HT1080 (cell line): ENCODE measurements around the gene PPP1R3D. TPM values are rescaled to one million over a fixed set of nuclear protein-coding genes. Genes with fewer than 3 reads are reported as not detected.

Experiments
- DNase-seq: peaks from one replicate; pipeline ENCODE4 v3.0.0-alpha.2; 2015; ENCODE audit warnings: low read depth
- total RNA-seq: library from RNA; depleted of rRNA; stranded (reverse); fragments of >200 nt; shearing (Covaris generic); gene quantifications from 2 replicates; pipeline ENCODE4 v1.2.3, GENCODE V29; 2014

PPP1R3D gene
- total RNA-seq, 1 experiment from 2014 or later: 3.9 TPM

- peak; percentile 43 for DNase-seq
Observed at GRCh38 chr20:59948828-59949720, 9.0 kb upstream of the PPP1R3D start.

- DNase-seq: no peak
Observed at GRCh38 chr20:59948212-59948611, 8.1 kb upstream of the PPP1R3D start.

GRCh38 chr20:59947376-59947775 is 7.3 kb upstream of the PPP1R3D start:
- no peak for DNase-seq

- DNase-seq: no peak
Observed at GRCh38 chr20:59945731-59946130, 5.6 kb upstream of the PPP1R3D start.

- DNase-seq: no peak
Observed at GRCh38 chr20:59945175-59945574, 5.1 kb upstream of the PPP1R3D start.

GRCh38 chr20:59944726-59945125 is 4.6 kb upstream of the PPP1R3D start:
- no peak for DNase-seq

GRCh38 chr20:59942245-59942644 is 2.1 kb upstream of the PPP1R3D start:
- no peak for DNase-seq

- DNase-seq: no peak
Observed at GRCh38 chr20:59940956-59941294, 820 bp upstream of the PPP1R3D start.

GRCh38 chr20:59939879-59940128 is 301 bp downstream of the PPP1R3D start:
- DNase-seq: no peak

GRCh38 chr20:59939052-59939878 is 840 bp downstream of the PPP1R3D start:
- DNase-seq: no peak

- DNase-seq: no peak
Observed at GRCh38 chr20:59938696-59939051, 1.4 kb downstream of the PPP1R3D start.

- no peak for DNase-seq
Observed at GRCh38 chr20:59938221-59938620, 1.9 kb downstream of the PPP1R3D start.

GRCh38 chr20:59937150-59937549 is 3.0 kb downstream of the PPP1R3D start:
- no peak for DNase-seq

GRCh38 chr20:59936409-59936808 is 3.7 kb downstream of the PPP1R3D start:
- DNase-seq: no peak

- DNase-seq: no peak
Observed at GRCh38 chr20:59935457-59936185, 4.5 kb downstream of the PPP1R3D start.

GRCh38 chr20:59933849-59934585 is 6.1 kb downstream of the PPP1R3D start:
- peak; percentile 58 for DNase-seq

GRCh38 chr20:59933296-59933848 is 6.7 kb downstream of the PPP1R3D start, which contains the start of gene SYCP2:
Gene SYCP2 (minus strand): TSS chr20:59933637. CDS start chr20:59922413, 11,224 bp downstream.
- DNase-seq: no peak

GRCh38 chr20:59932616-59933295 is 7.3 kb downstream of the PPP1R3D start:
- no peak for DNase-seq

GRCh38 chr20:59931511-59932312 is 8.4 kb downstream of the PPP1R3D start:
- DNase-seq: no peak

GRCh38 chr20:59925899-59926298 is 14.2 kb downstream of the PPP1R3D start:
- no peak for DNase-seq
